ENCODE measurements around the gene ZNF575. TPM values are rescaled to one million over a fixed set of nuclear protein-coding genes. Genes with fewer than 3 reads are reported as not detected.
"Not testable (repeated sequence)": the region's sequence is repeated elsewhere in the genome, so short reads cannot be mapped to it uniquely, and the experiment has no call there.

The ZNF575 gene
- total and polyA plus RNA-seq, 2 donors = 0.38 to 2.5 TPM

DNA sequence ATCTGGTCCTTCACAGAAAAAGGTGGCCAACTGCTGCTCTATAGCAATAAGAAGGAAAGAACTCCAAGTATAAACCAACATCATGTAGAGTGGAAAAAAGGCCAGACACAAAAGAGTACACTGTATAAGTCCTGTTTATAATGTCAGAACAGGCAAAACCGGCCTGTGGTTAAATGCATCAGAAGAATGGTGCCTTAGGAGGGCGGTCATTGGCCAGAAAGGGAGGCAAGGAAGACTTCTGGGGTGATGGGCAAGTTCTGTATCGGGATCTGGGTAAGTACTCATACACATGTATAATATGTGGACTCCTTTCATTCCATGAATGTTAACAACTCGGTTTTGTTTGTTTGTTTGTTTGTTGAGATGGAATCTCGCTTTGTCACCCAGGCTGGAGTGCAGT is 10.1 kb upstream of the ZNF575 start:
- H3K4me3 ChIP-seq (ENCODE audit: low read length in 2 of 2) = no peak overlapping the region
- WGBS = 99% methylated on average over 5 of the region's 5 CpGs

GRCh38 chr19:43523696-43524095 is 9.3 kb upstream of the ZNF575 start:
- whole genome bisulfite sequencing = 98% methylated on average over 8 of the region's 8 CpGs
- H3K4me1 ChIP-seq (ENCODE audit: control insufficient read depth in 2 of 2, insufficient read depth in 2 of 2, low read length in 2 of 2) = peaks cover 7 to 32% of the 10 kb centered on the region in 2 donors
- H3K4me3 ChIP-seq (ENCODE audit: low read length in 2 of 2); H3K27ac ChIP-seq (ENCODE audit: low read depth in 1 of 2, low read length in 1 of 2); H3K36me3 ChIP-seq (ENCODE audit: control insufficient read depth in 2 of 2, insufficient read depth in 2 of 2, low read length in 1 of 2); H3K27me3 ChIP-seq (ENCODE audit: control insufficient read depth in 2 of 2, insufficient read depth in 1 of 2, low read length in 1 of 2); DNase-seq (ENCODE audit: low read depth in 6 of 9, low spot score in 9 of 9); H3K9me3 ChIP-seq (ENCODE audit: control insufficient read depth in 2 of 2, insufficient read depth in 1 of 2, low read length in 1 of 2): not testable (repeated sequence)

More for the DNA sequence above, 10.1 kb upstream of the ZNF575 start:
- Histone ChIP-seq H3K9me3 (ENCODE audit: control insufficient read depth in 2 of 2, insufficient read depth in 1 of 2, low read length in 1 of 2) (no peaks in the 10 kb centered on the region), H3K27ac (ENCODE audit: low read depth in 1 of 2, low read length in 1 of 2) (no peak overlapping the region), H3K4me1 (ENCODE audit: control insufficient read depth in 2 of 2, insufficient read depth in 2 of 2, low read length in 2 of 2) (peaks cover 7 to 32% of the 10 kb centered on the region in 2 donors), H3K27me3 (ENCODE audit: control insufficient read depth in 2 of 2, insufficient read depth in 1 of 2, low read length in 1 of 2) (no peaks in the 10 kb centered on the region), H3K36me3 (ENCODE audit: control insufficient read depth in 2 of 2, insufficient read depth in 2 of 2, low read length in 1 of 2) (no peaks in the 10 kb centered on the region)
- DNase-seq (ENCODE audit: low read depth in 6 of 9, low spot score in 9 of 9) = no peak

GRCh38 chr19:43524922-43525835 is 7.8 kb upstream of the ZNF575 start:
- no peaks in the 10 kb centered on the region for H3K36me3 ChIP-seq (ENCODE audit: control insufficient read depth in 2 of 2, insufficient read depth in 2 of 2, low read length in 1 of 2)
- peaks cover 7 to 30% of the 10 kb centered on the region in 2 donors for H3K4me1 ChIP-seq (ENCODE audit: control insufficient read depth in 2 of 2, insufficient read depth in 2 of 2, low read length in 2 of 2)

DNA sequence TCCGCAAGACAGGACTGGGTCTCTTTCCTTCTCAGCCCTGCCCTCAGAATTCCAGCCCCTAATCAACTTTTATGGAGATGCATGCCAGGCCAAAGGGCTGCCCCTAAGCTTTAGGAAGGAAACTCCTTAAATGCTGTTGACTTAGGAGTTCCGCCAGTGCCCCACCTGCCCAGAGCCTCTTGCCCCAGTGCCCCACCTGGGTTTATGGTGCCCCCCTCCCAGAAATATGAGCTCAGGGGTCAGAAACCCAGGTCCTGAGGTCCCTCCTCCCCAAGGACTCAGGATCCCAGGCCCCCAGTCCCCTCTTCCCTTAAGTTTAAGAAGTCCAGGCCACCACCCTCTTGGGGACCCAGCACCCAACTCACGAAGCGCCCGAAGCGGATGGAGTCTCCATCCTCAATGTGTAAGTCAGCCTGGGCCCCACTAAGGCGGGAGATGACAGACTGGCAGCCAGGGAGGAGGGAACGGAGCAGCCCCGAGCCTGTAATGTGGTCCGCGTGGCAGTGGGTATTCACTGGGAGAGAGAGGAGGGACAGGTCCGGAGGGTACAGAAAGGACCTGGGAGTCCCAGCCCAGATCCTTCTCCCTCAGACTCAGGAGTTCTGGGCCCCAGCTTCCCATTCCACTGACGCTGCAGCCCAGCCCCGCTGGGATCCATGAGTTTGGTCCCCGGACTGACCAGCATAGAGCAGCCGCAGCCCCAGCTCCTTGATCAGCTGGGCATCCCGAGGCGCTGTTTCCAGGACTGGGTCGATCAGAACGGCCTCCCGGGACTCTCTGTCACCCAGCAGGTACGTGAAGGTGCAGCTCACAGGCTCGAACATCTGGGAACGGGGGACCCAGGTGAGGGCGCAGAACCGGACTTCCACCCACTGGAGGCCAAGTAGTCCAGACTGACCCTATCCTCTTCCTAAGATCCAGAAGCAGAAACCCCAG is 6.9 kb upstream of the ZNF575 start:
- peak in 2 of 9 donors; percentile 19 to 46 for DNase-seq (ENCODE audit: low read depth in 6 of 9, low spot score in 9 of 9)
- peak overlapping the region; percentile 69 to 95 for H3K4me3 ChIP-seq (ENCODE audit: low read length in 2 of 2)
- 2% methylated on average over 26 of the region's 26 CpGs for WGBS
- no peaks in the 10 kb centered on the region for H3K27me3 ChIP-seq (ENCODE audit: control insufficient read depth in 2 of 2, insufficient read depth in 1 of 2, low read length in 1 of 2)
- H3K27ac ChIP-seq (ENCODE audit: low read depth in 1 of 2, low read length in 1 of 2) = peak overlapping the region; percentile 61 to 85
- no peaks in the 10 kb centered on the region for H3K36me3 ChIP-seq (ENCODE audit: control insufficient read depth in 2 of 2, insufficient read depth in 2 of 2, low read length in 1 of 2)
- no peaks in the 10 kb centered on the region for H3K9me3 ChIP-seq (ENCODE audit: control insufficient read depth in 2 of 2, insufficient read depth in 1 of 2, low read length in 1 of 2)
- peaks cover 7 to 30% of the 10 kb centered on the region in 2 donors for H3K4me1 ChIP-seq (ENCODE audit: control insufficient read depth in 2 of 2, insufficient read depth in 2 of 2, low read length in 2 of 2)

More at GRCh38 chr19:43524922-43525835, 7.8 kb upstream of the ZNF575 start:
- peak overlapping the region; percentile 69 to 95 for H3K4me3 ChIP-seq (ENCODE audit: low read length in 2 of 2)
- peak in 2 of 9 donors; percentile 51 to 65 for DNase-seq (ENCODE audit: low read depth in 6 of 9, low spot score in 9 of 9)
- H3K27me3 ChIP-seq (ENCODE audit: control insufficient read depth in 2 of 2, insufficient read depth in 1 of 2, low read length in 1 of 2) = no peaks in the 10 kb centered on the region
- no peaks in the 10 kb centered on the region for H3K9me3 ChIP-seq (ENCODE audit: control insufficient read depth in 2 of 2, insufficient read depth in 1 of 2, low read length in 1 of 2)
- WGBS = 7% methylated on average over 12 of the region's 12 CpGs
- H3K27ac ChIP-seq (ENCODE audit: low read depth in 1 of 2, low read length in 1 of 2) = peak overlapping the region; percentile 61 to 82

GRCh38 chr19:43526884-43527859 is 5.8 kb upstream of the ZNF575 start, which contains the start of gene ETHE1:
ETHE1 (minus strand) TSS chr19:43527201; CDS start chr19:43527177, 24 bp downstream.
- peaks cover 7 to 31% of the 10 kb centered on the region in 2 donors for H3K4me1 ChIP-seq (ENCODE audit: control insufficient read depth in 2 of 2, insufficient read depth in 2 of 2, low read length in 2 of 2)
- WGBS = 8% methylated on average over 54 of the region's 54 CpGs
- H3K27me3 ChIP-seq (ENCODE audit: control insufficient read depth in 2 of 2, insufficient read depth in 1 of 2, low read length in 1 of 2) = no peaks in the 10 kb centered on the region
- H3K27ac ChIP-seq (ENCODE audit: low read depth in 1 of 2, low read length in 1 of 2) = peak within 1 kb of the TSS; percentile 61 to 88
- no peaks in the 10 kb centered on the region for H3K9me3 ChIP-seq (ENCODE audit: control insufficient read depth in 2 of 2, insufficient read depth in 1 of 2, low read length in 1 of 2)
- H3K36me3 ChIP-seq (ENCODE audit: control insufficient read depth in 2 of 2, insufficient read depth in 2 of 2, low read length in 1 of 2) = no peaks in the 10 kb centered on the region
- H3K4me3 ChIP-seq (ENCODE audit: low read length in 2 of 2) = peak within 1 kb of the TSS; percentile 69 to 95
- peak in 4 of 9 donors; percentile 44 to 79 (median 60) for DNase-seq (ENCODE audit: low read depth in 6 of 9, low spot score in 9 of 9)

- no peaks in the 10 kb centered on the region for H3K36me3 ChIP-seq (ENCODE audit: control insufficient read depth in 2 of 2, insufficient read depth in 2 of 2, low read length in 1 of 2)
- 87% methylated on average over 13 of the region's 13 CpGs for WGBS
- H3K27ac ChIP-seq (ENCODE audit: low read depth in 1 of 2, low read length in 1 of 2) = peak overlapping the region in 1 of 2 donors; percentile 52
- no peaks in the 10 kb centered on the region for H3K9me3 ChIP-seq (ENCODE audit: control insufficient read depth in 2 of 2, insufficient read depth in 1 of 2, low read length in 1 of 2)
- H3K4me3 ChIP-seq (ENCODE audit: low read length in 2 of 2) = no peak overlapping the region
- no peaks in the 10 kb centered on the region for H3K27me3 ChIP-seq (ENCODE audit: control insufficient read depth in 2 of 2, insufficient read depth in 1 of 2, low read length in 1 of 2)
- H3K4me1 ChIP-seq (ENCODE audit: control insufficient read depth in 2 of 2, insufficient read depth in 2 of 2, low read length in 2 of 2) = peaks cover 7 to 39% of the 10 kb centered on the region in 2 donors
- DNase-seq (ENCODE audit: low read depth in 6 of 9, low spot score in 9 of 9) = no peak
Measured at GRCh38 chr19:43527860-43528622, 4.9 kb upstream of the ZNF575 start.

DNA sequence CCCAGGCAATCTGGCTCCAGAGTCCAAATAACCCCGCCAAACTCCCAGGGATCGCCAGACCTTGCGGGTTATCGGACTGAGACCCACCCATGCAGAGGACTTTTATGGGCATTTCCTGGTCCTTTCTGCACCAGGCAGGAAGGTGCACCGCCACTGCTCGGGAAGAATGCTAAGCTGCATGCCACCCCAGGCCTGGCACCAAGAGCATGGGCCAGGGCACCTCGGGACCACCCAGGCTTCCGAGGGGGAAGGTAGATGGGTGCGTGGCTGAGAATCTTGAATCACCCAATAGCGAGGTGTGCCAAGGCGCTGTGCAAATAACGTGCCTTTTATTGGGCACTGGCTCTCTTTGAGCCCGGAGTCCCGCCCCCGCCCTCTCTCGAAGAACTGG is 422 bp upstream of the ZNF575 start:
- DNase-seq (ENCODE audit: low read depth in 6 of 9, low spot score in 9 of 9) = peak in 1 of 9 donors; percentile 55
- 5% methylated on average over 16 of the region's 16 CpGs for WGBS
- Histone ChIP-seq H3K9me3 (ENCODE audit: control insufficient read depth in 2 of 2, insufficient read depth in 1 of 2, low read length in 1 of 2) (no peaks in the 10 kb centered on the region), H3K4me1 (ENCODE audit: control insufficient read depth in 2 of 2, insufficient read depth in 2 of 2, low read length in 2 of 2) (peaks cover 2 to 26% of the 10 kb centered on the region in 2 donors), H3K36me3 (ENCODE audit: control insufficient read depth in 2 of 2, insufficient read depth in 2 of 2, low read length in 1 of 2) (peaks cover 4 to 14% of the 10 kb centered on the region in 2 donors), H3K27me3 (ENCODE audit: control insufficient read depth in 2 of 2, insufficient read depth in 1 of 2, low read length in 1 of 2) (no peaks in the 10 kb centered on the region), H3K27ac (ENCODE audit: low read depth in 1 of 2, low read length in 1 of 2) (peak overlapping the region; percentile 92 to 93), H3K4me3 (ENCODE audit: low read length in 2 of 2) (peak overlapping the region; percentile 63 to 75)

All from thymus (tissue), 11 donors.